ENCODE measurements around the gene NLRP6.
"Not testable (repeated sequence)": the region's sequence is repeated elsewhere in the genome, so short reads cannot be mapped to it uniquely, and the experiment has no call there.

Gene NLRP6

GRCh38 chr11:278001-278951 is at the start of gene NLRP6:
Gene NLRP6 (plus strand): TSS chr11:278407. CDS start chr11:278570, 163 bp downstream.
- DNase-seq: no peak

GRCh38 chr11:230431-230830 is 47.8 kb upstream of the NLRP6 start:
- DNase-seq: no peak

GRCh38 chr11:232783-233565 is 45.2 kb upstream of the NLRP6 start:
- no peak for DNase-seq

GRCh38 chr11:235180-235579 is 43.0 kb upstream of the NLRP6 start:
- DNase-seq: no peak

- DNase-seq: no peak
These were observed 42.6 kb upstream of the NLRP6 start for GRCh38 chr11:235609-235996.

GRCh38 chr11:235997-236773 is 42.0 kb upstream of the NLRP6 start, which contains the start of gene SIRT3:
Gene SIRT3 (minus strand): TSS chr11:236342. CDS start chr11:236328, 14 bp downstream.
- peak; percentile 1 for DNase-seq

GRCh38 chr11:236774-237767 is 41.1 kb upstream of the NLRP6 start, which contains the start of gene PSMD13:
Gene PSMD13 (plus strand): TSS chr11:236976. CDS start chr11:237050, 74 bp downstream.
- DNase-seq: peak; percentile 11

- not testable (repeated sequence) for DNase-seq
These were observed 39.9 kb upstream of the NLRP6 start for GRCh38 chr11:238346-238745.

GRCh38 chr11:240315-240714 is 37.9 kb upstream of the NLRP6 start:
- no peak for DNase-seq

- DNase-seq: no peak
These were observed 36.6 kb upstream of the NLRP6 start for GRCh38 chr11:241634-242033.

GRCh38 chr11:244376-244775 is 33.8 kb upstream of the NLRP6 start:
- no peak for DNase-seq

GRCh38 chr11:249062-249461 is 29.1 kb upstream of the NLRP6 start:
- DNase-seq: no peak

- DNase-seq: no peak
These were observed 27.9 kb upstream of the NLRP6 start for GRCh38 chr11:250274-250673.

- DNase-seq: no peak
These were observed 27.4 kb upstream of the NLRP6 start for GRCh38 chr11:250740-251299.

GRCh38 chr11:251550-251949 is 26.7 kb upstream of the NLRP6 start:
- no peak for DNase-seq

GRCh38 chr11:252666-253065 is 25.5 kb upstream of the NLRP6 start:
- no peak for DNase-seq

- DNase-seq: no peak
These were observed 24.9 kb upstream of the NLRP6 start for GRCh38 chr11:253160-253885.

GRCh38 chr11:253886-254270 is 24.3 kb upstream of the NLRP6 start:
- DNase-seq: no peak

GRCh38 chr11:255176-255575 is 23.0 kb upstream of the NLRP6 start:
- DNase-seq: no peak

- DNase-seq: no peak
These were observed 22.4 kb upstream of the NLRP6 start for GRCh38 chr11:255816-256215.
